Ectodermal cell (in vitro differentiated cells): ENCODE measurements around the gene LONP1.

Source experiments
- H3K27ac ChIP-seq: 2 replicates; pipeline ENCODE4 v1.7.0; 2013; ENCODE audit warnings: mild to moderate bottlenecking, low read depth, low read length; ENCODE audit not compliant: insufficient read depth, poor library complexity, severe bottlenecking
- H3K27me3 ChIP-seq: 2 replicates; pipeline ENCODE4 v1.7.0; 2013; ENCODE audit warnings: mild to moderate bottlenecking, low read length; ENCODE audit not compliant: insufficient read depth, control insufficient read depth, poor library complexity, severe bottlenecking
- H3K36me3 ChIP-seq: one replicate; pipeline ENCODE4 v1.7.0; 2013; ENCODE audit warnings: low read length; ENCODE audit not compliant: control insufficient read depth, insufficient read depth
- H3K4me1 ChIP-seq: one replicate; pipeline ENCODE4 v1.7.0; 2013; ENCODE audit warnings: low read length; ENCODE audit not compliant: control insufficient read depth, insufficient read depth
- H3K4me3 ChIP-seq: 2 replicates; pipeline ENCODE4 v1.7.0; 2013; ENCODE audit warnings: low read depth, low read length, control low read depth; ENCODE audit not compliant: insufficient read depth
- H3K9me3 ChIP-seq: 2 replicates; pipeline ENCODE4 v1.7.0; 2013; ENCODE audit warnings: mild to moderate bottlenecking, low read length, moderate library complexity; ENCODE audit not compliant: control insufficient read depth
- WGBS, 2 experiments: methylation state at CpG; one replicate each; pipeline ENCODE4 v1.1.7; 2013; ENCODE audit warnings: missing lambda C conversion rate in 2 of 2; 5-methylcytosine and 5-hydroxymethylcytosine counted together

The LONP1 gene

DNA sequence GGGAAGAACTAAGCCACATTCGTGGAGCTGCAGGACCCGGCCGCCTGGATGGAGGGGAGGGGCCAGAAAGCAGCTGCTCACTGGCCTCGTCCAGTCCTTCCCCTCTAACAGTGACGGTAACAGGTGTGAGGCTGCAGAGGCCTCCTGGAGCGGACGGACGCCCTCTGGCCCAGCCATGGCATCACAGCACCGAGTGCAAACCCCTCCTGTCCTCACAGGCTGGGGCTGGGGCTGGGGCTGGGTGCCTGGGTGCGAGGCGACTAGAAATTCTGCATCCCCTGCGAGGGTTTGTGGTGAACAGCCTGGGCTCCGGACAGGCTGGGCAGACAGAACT, 43.2 kb downstream of the LONP1 start:
- WGBS, 2 experiments, result 88% methylated on average over 13 of the region's 13 CpGs
- no peaks in the 10 kb centered on the region for H3K9me3 ChIP-seq
- no peak overlapping the region for H3K4me3 ChIP-seq
- H3K36me3 ChIP-seq, result peaks cover 5% of the 10 kb centered on the region
- H3K27me3 ChIP-seq, result no peaks in the 10 kb centered on the region
- H3K4me1 ChIP-seq, result peaks cover 6% of the 10 kb centered on the region
- H3K27ac ChIP-seq, result no peak overlapping the region

DNA sequence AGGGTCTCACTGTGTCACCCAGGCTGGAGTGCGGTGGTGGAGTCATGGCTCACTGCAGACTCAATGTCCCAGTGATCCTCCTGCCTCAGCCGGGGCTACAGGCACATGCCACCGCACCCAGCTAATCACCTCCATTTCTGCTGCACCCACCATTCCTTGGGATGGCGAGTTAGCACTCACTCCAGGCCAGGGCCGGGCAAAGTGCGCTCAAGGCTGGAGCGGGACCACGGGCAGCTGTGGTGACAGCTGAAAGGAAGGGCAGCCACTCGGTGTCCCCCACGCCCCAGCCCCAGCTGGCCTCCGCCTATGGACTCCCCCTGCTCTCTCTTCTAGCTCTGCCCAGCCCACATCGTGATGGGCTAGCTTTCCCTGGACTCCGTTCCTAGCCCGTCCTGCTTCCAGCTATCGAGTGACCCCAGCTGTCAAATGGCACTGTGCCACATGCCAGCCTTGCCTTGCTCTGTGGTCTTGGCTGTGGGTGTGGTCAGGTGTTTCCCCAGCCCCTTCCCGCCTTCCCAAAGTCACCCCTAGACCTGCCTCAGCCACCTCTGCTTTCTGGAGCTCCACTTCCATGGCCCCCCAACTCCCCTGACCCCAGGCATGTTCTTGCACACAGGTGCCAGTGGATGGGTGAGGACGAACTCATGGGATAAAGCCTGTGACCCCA, 43.7 kb downstream of the LONP1 start:
- no peak overlapping the region for H3K4me3 ChIP-seq
- 93 to 94% methylated on average over 17 of the region's 17 CpGs for WGBS, 2 experiments
- no peaks in the 10 kb centered on the region for H3K9me3 ChIP-seq
- H3K36me3 ChIP-seq, result peaks cover 9% of the 10 kb centered on the region
- no peak overlapping the region for H3K27ac ChIP-seq
- H3K4me1 ChIP-seq, result peaks cover under 1% of the 10 kb centered on the region
- H3K27me3 ChIP-seq, result no peaks in the 10 kb centered on the region

DNA sequence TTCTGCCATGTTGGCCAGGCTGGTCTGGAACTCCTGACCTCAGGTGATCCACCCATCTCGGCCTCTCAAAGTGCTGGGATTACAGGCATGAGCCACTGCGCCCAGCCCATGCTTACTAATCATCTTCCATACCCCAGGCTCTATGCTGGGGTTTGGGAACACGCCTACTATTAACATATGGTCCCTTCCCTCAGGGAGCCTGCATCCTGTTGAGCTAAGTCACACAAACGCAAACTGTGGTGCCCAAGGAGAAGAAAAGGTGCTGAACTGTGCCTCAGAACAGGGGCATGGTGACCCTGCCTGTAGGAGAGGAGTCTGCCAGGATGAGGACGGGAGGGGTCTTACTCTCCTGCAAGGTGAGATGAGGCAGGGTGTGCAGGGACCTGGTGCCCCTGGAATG, 45.2 kb downstream of the LONP1 start:
- Histone ChIP-seq H3K4me3 (no peak overlapping the region), H3K4me1 (no peaks in the 10 kb centered on the region), H3K9me3 (no peaks in the 10 kb centered on the region), H3K27me3 (no peaks in the 10 kb centered on the region), H3K27ac (no peak overlapping the region), H3K36me3 (peaks cover 12% of the 10 kb centered on the region)
- 89 to 94% methylated on average over 5 of the region's 5 CpGs for WGBS, 2 experiments

DNA sequence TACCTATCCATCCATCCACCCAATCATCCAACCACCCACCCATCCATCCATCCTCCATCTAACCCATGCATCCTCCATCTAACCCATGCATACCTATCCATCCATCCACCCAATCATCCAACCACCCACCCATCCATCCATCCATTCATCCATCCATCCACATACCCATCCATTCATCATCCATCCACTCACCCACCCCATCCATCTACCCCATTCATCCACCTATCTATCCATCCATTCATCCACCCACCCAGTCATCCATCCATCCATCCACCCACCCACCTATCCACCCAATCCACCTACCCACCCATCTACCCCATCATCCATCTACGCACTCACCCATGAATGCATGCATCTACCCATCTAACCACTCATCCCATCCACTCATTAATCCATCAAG, 46.2 kb downstream of the LONP1 start:
- no peaks in the 10 kb centered on the region for H3K27me3 ChIP-seq
- no peaks in the 10 kb centered on the region for H3K4me1 ChIP-seq
- no peak overlapping the region for H3K27ac ChIP-seq
- WGBS, 2 experiments, result 96 to 97% methylated on average over 1 of the region's 1 CpG
- no peaks in the 10 kb centered on the region for H3K9me3 ChIP-seq
- peaks cover 22% of the 10 kb centered on the region for H3K36me3 ChIP-seq
- no peak overlapping the region for H3K4me3 ChIP-seq

DNA sequence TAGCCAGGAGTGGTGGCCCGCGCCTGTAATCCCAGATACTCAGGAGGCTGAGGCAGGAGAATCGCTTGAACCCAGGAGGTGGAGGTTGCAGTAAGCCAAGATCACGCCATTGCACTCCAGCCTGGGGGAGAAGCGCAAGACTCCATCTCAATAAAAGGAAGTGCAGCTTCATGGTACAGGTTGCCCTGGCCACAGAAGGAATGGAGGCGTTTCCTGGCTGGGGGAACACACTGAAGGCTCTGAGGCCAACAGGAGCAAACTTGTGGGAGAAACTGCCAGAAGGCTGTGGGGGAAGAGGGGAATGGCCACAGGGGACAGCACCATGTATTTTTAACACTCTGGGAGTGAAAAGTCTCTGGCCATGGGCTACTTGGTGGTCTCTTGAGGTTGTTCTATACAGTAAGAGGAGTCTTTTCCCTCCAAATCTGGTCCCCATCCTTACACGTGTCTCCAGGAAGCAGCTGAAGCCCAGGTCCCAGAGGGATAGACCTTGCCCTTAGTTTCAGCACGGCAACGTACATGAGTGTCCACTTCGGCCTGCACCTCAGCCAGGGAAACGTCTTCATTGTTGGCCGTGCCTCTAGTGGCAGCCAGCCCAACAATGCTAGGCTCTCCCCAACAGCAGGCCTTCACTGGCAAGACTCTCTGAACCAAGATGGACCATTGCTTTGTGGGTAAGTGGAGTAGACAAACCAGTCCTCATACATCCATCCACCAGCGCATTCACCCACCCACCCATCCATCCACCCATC, 47.1 kb downstream of the LONP1 start:
- H3K27me3 ChIP-seq, result no peaks in the 10 kb centered on the region
- H3K9me3 ChIP-seq, result no peaks in the 10 kb centered on the region
- WGBS, 2 experiments, result 94 to 96% methylated on average over 13 of the region's 13 CpGs
- H3K36me3 ChIP-seq, result peaks cover 22% of the 10 kb centered on the region
- H3K4me3 ChIP-seq, result no peak overlapping the region
- no peak overlapping the region for H3K27ac ChIP-seq
- peaks cover under 1% of the 10 kb centered on the region for H3K4me1 ChIP-seq

DNA sequence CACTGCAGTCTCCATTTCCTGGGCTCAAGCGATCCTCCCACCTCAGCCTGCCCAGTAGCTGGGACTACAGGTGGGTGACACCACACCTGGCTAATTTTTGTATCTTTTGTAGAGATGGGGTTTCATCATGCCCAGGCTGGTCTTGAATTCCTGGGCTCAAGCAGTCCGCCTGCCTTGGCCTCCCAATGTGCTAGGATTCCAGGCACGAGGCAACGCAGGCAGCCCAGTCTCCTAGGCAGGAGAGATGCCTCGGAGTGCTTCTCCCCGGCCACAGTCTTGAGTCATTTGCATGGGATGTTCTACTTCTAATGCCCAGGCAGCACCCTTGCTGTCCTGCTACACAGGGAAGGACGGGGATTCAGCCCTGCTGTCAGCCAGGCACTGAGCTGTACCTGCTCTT, 48.3 kb downstream of the LONP1 start:
- peaks cover 5% of the 10 kb centered on the region for H3K4me1 ChIP-seq
- H3K36me3 ChIP-seq, result peaks cover 35% of the 10 kb centered on the region
- H3K4me3 ChIP-seq, result no peak overlapping the region
- no peaks in the 10 kb centered on the region for H3K9me3 ChIP-seq
- WGBS, 2 experiments, result 94% methylated on average over 7 of the region's 7 CpGs
- no peaks in the 10 kb centered on the region for H3K27me3 ChIP-seq
- no peak overlapping the region for H3K27ac ChIP-seq

DNA sequence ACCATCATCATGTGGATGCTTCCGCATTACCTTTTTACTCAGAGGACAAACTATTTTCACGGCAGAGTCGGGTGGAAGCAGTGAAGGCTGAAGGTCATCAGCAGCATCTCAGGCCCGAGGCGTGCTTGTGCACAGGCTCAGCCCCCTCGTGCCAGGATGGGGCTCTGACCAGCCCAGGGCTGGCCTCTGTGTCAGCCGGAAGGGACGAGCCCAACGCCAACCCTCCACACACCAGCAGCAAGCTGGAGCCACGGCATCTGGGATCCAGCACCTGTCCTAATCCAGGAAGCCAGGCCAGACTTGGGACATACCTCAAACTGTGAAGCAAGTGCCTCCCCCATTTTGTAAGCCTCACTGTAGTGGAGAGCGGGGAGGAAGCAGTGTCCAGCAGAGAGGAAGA, 50.7 kb downstream of the LONP1 start:
- Histone ChIP-seq H3K36me3 (peaks cover 58% of the 10 kb centered on the region), H3K27ac (no peak overlapping the region), H3K4me1 (peaks cover 5% of the 10 kb centered on the region), H3K4me3 (no peak overlapping the region), H3K9me3 (no peaks in the 10 kb centered on the region), H3K27me3 (no peaks in the 10 kb centered on the region)
- 91 to 92% methylated on average over 11 of the region's 11 CpGs for WGBS, 2 experiments

DNA sequence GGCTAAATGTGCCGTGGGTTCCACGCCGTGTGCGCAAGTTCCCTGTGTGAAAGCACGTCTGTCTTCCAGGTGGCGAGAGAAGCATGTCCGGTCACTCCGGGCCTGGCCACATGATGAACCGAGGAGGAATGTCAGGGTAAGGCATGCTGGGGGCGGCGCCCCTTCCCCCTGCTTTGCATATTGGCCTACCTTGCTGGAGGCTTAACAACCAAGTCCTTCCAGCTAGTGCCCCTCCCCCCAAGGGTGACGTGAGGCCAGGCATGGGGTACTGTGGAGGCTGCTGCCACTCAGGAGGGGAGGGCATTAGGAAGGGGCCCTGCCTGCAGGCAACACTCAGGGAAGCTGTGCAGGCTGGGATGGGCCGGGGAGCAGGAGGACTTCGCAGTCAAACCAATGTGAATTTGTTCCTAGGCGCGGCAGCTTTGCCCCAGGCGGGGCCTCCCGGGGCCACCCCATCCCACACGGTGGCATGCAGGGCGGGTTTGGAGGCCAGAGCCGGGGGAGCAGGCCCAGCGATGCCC, 52.1 kb downstream of the LONP1 start:
- Histone ChIP-seq H3K4me3 (no peak overlapping the region), H3K36me3 (peaks cover 71% of the 10 kb centered on the region), H3K4me1 (peaks cover 5% of the 10 kb centered on the region), H3K9me3 (no peaks in the 10 kb centered on the region), H3K27ac (peak overlapping the region; percentile 40), H3K27me3 (no peaks in the 10 kb centered on the region)
- WGBS, 2 experiments, result 88% methylated on average over 22 of the region's 22 CpGs

DNA sequence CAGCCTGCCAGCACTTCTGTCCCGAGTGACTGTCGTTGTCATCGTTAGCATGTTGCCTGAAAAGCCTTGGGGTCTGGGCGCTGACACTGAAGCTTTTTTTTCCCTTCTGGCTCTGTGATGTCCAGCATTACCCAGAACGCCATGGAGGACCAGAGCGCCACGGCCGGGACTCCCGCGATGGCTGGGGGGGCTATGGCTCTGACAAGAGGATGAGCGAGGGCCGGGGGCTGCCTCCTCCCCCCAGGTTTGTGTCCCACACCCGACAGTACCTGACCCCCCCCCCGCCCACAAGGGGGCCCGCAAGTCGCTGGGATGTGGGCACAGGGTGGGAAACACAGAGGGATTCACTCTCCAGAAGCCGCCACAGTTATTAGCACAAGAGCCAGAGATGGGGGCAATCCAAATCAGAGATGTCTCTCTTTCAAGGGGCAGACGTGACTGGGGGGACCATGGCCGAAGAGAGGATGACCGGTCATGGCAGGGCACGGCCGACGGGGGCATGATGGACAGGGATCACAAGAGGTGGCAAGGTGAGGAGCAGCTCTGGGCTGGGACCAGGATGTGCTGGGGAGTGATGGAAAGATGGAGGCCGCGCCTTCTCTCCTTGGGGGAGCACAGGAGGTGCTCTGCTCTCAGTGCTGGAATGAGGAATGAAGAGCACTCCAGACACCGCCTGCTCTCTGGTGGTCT, 52.9 kb downstream of the LONP1 start:
- H3K9me3 ChIP-seq, result no peaks in the 10 kb centered on the region
- no peaks in the 10 kb centered on the region for H3K27me3 ChIP-seq
- no peak overlapping the region for H3K27ac ChIP-seq
- no peak overlapping the region for H3K4me3 ChIP-seq
- WGBS, 2 experiments, result 94 to 96% methylated on average over 26 of the region's 26 CpGs
- peaks cover 76% of the 10 kb centered on the region for H3K36me3 ChIP-seq
- peaks cover 5% of the 10 kb centered on the region for H3K4me1 ChIP-seq

DNA sequence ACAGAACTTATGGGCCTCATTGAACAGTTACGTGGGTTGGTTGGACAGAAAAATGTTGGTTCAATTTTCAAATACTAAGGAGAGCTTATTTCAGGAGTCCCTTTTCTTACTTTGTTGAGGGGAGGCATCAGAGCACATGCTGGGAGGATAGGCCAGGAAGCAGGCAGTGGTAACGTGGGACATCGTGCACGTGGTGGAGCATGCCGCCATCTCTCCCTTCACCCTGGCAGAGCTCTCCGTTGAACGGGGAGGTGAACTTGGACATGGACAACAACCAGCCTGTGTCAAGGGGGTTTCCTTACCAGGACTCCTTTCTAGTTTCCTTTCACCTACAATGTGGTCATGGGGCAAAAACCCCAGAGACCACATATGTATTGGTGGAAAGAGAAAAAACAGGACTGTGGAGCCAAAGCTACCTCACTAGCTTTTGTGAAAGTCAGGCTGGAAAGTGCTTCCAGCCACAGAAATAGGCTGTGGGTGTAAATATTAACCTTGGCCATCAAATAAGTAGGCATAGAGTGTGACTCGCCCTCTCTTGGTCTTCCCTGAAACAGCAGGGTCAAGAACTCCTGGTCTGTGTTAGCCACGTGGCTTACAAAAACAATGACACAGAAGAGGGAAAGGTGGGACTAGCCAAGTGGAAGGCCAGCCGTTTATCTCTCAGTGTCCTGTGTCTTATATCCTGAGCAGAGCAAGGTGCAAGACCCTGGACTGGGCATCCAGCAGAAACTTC, 54.0 kb downstream of the LONP1 start:
- 93 to 94% methylated on average over 10 of the region's 10 CpGs for WGBS, 2 experiments
- H3K4me3 ChIP-seq, result no peak overlapping the region
- peaks cover 5% of the 10 kb centered on the region for H3K4me1 ChIP-seq
- H3K36me3 ChIP-seq, result peaks cover 79% of the 10 kb centered on the region
- no peak overlapping the region for H3K27ac ChIP-seq
- H3K9me3 ChIP-seq, result no peaks in the 10 kb centered on the region
- no peaks in the 10 kb centered on the region for H3K27me3 ChIP-seq
